HFF-Myc (cell line): ENCODE data around the gene TRAF3.

ENCODE experiments used
- DNase-seq: peaks from one replicate; pipeline ENCODE4 v3.0.0-alpha.2; 2011; ENCODE audit warnings: low read depth; ENCODE audit errors: extremely low read depth
- H3K4me3 ChIP-seq: replicated peaks from 2 replicates; pipeline ENCODE4 v1.5.1; 2011; ENCODE audit warnings: low read depth, mild to moderate bottlenecking, control low read depth, low read length
- TF ChIP-seq, protein P1 (sequence below): IDR thresholded peaks from 2 replicates; pipeline ENCODE4 v1.5.1; 2012; ENCODE audit warnings: mild to moderate bottlenecking, low read depth, low read length, control low read depth; ENCODE audit errors: missing control alignments

Gene TRAF3

GRCh38 chr14:102948698-102949061 lies 171.4 kb downstream of the TRAF3 start:
- no peak overlapping the region for H3K4me3 ChIP-seq
- TF ChIP-seq, protein P1, sequence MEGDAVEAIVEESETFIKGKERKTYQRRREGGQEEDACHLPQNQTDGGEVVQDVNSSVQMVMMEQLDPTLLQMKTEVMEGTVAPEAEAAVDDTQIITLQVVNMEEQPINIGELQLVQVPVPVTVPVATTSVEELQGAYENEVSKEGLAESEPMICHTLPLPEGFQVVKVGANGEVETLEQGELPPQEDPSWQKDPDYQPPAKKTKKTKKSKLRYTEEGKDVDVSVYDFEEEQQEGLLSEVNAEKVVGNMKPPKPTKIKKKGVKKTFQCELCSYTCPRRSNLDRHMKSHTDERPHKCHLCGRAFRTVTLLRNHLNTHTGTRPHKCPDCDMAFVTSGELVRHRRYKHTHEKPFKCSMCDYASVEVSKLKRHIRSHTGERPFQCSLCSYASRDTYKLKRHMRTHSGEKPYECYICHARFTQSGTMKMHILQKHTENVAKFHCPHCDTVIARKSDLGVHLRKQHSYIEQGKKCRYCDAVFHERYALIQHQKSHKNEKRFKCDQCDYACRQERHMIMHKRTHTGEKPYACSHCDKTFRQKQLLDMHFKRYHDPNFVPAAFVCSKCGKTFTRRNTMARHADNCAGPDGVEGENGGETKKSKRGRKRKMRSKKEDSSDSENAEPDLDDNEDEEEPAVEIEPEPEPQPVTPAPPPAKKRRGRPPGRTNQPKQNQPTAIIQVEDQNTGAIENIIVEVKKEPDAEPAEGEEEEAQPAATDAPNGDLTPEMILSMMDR, result no peak
- DNase-seq, result no peak

DNA sequence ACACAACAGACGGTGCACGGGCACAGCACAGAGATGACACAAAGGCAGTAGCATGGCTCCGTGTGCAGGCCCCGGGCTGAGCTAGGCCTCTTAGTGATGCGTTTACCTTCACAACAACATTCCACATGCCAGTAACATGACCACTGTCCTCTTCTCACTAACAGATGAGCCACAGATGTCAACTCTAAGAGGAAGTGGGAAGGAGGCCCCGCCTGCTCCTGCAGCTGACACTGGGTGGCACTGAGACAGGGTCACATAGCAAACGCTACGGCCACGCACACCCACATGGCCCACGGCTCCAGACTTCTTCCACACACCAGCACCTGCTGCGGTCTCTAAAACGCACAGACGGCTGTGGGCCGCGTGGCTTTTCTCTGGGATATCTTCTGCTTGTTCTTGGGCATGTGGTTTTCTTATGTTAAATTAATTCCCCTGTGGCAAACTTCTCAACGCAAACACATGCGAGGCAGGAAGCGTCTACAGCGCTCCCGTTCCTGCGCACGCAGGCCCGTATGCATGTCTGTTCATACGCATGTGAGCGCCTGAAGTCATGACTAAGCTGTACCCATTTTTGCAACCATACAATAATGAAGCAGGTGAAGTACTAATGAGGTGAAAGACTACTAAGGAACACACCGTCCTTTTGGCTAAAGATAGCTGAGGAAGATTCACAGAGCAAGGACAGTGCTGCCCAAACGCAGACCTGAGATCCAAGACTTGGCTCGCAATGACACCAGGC lies 172.0 kb downstream of the TRAF3 start:
- TF ChIP-seq, protein P1, result no peak
- peak; percentile 86 for DNase-seq
- no peak overlapping the region for H3K4me3 ChIP-seq

DNA sequence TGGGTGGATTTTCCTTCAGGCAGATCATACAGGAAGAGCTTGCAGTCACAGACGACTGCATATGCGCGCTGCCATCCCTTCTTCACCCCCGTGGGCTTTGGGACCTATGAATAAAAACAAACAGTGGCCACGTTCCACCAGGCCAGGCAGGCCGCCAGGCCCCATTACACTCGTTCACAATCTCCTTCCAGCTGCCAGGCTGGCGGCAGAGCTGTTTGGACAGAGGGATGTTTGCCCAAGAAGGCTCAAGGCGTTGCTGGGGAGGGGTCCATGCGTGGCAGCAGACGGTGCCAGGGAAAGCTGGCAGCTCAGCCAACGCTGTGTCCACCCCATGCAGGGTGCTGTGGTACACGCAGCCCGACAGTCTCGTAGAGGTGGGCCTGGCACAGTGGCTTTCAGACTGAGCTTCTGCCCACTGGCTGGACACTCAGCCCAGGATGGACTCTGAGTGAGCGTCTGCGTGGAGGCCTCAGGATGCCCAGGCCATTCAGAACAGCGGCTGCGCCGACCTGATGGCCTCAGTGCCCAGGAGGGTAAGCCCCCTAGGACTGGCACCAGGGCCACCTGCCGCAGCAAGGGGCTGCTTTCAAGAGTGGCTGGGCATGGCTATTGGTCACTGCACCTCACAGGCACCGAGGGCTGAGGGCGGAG lies 172.7 kb downstream of the TRAF3 start:
- no peak overlapping the region for H3K4me3 ChIP-seq
- TF ChIP-seq, protein P1, result no peak
- no peak for DNase-seq

DNA sequence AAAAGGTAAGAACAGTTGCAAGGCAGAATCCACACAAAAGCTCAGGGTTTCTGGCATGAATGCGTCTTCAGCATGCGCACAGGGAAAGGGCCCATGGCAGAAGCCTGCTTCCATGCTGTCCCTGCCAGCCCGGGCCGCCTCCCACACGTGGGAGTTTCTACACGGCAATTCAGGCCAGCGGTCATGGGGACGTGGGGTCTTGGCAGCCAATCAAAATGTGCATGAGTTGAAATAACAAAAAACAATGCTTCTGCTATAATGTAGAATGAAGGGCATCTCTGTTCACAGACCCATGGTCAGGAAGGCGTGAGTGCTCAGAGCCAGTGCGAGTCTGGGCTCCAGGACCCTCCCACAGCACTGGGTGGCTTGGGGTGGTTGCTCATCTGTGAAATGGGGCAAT lies 173.8 kb downstream of the TRAF3 start:
- no peak for DNase-seq
- TF ChIP-seq, protein P1, result no peak
- no peak overlapping the region for H3K4me3 ChIP-seq

DNA sequence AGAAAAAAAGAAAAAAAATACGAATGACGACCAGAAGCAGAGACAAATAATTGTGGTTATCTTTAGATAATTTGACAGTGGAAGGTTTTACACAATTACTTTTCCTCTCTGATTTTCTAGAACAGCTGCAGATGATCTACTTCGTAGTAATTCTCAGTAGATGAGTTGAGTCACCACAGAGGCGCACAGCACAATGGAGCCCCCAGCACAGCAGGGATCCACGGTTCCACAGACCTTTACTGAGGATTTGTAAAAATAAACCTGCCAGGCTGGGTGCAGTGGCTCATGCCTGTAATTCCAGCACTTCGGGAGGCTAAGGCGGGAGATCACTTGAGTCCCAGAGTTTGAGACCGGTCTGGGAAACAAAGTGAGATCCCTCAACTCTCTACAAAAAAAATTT lies 174.6 kb downstream of the TRAF3 start:
- DNase-seq, result no peak
- TF ChIP-seq, protein P1, result no peak
- no peak overlapping the region for H3K4me3 ChIP-seq

GRCh38 chr14:102952276-102952675 lies 175.0 kb downstream of the TRAF3 start:
- TF ChIP-seq, protein P1, result no peak
- no peak overlapping the region for H3K4me3 ChIP-seq
- DNase-seq, result no peak
